ENCODE results near the gene DENND1A.

DENND1A gene

DNA sequence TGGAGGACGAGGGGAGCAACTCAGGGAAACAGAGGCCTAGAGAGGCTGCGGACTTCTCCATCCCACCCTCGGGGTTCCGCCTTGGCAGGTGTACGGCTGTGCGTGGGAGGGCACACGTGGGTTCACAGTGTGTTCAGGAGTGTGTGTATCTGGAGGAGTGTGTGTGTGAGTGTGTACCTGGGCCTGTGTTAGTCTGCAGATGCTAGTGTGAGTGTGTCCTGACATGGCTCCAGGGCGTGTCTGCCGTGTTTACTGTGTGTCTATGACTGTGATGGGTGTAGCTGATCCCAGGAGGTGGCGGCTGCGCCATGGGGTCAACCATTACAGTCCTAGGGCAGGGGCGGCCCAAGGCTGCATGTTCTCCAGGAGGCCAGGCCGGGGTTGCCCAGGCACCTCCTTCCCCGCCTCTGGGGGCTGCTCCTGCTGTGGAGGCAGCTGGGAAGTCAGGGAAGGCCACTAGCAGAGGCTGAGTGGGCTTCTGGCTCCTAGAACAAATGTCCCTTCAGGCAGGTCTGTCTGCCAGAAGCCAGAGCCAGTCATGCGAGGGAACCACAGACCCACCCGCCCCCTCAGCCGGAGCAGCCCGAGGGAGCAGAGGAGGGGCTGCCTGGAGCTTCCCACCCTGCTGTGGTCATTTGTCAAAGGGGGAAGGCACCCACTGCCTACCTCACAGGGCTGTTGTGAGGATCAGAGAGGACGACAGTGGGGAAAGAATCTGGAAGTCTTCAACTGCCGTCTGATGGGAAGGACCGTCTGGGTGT is 552.5 kb downstream of the DENND1A start:
- H3K9me3 ChIP-seq (ENCODE audit: low read depth, low read length): no peaks in the 10 kb centered on the region
- no peak overlapping the region for H3K27ac ChIP-seq
- H3K4me3 ChIP-seq: no peak overlapping the region
- no peak for DNase-seq (ENCODE audit: low read depth, low spot score)
- no peaks in the 10 kb centered on the region for H3K36me3 ChIP-seq (ENCODE audit: insufficient read depth, low read length)
- TF ChIP-seq FOXP2 (optimal IDR thresholded peaks at IDR 0.05; ENCODE audit: control extremely low read depth, extremely low read length, insufficient read depth): no peak
- no peak for TF ChIP-seq EZH2 (IDR thresholded peaks at IDR 0.05)
- no peak overlapping the region for H3K9ac ChIP-seq (ENCODE audit: insufficient read length)

DNA sequence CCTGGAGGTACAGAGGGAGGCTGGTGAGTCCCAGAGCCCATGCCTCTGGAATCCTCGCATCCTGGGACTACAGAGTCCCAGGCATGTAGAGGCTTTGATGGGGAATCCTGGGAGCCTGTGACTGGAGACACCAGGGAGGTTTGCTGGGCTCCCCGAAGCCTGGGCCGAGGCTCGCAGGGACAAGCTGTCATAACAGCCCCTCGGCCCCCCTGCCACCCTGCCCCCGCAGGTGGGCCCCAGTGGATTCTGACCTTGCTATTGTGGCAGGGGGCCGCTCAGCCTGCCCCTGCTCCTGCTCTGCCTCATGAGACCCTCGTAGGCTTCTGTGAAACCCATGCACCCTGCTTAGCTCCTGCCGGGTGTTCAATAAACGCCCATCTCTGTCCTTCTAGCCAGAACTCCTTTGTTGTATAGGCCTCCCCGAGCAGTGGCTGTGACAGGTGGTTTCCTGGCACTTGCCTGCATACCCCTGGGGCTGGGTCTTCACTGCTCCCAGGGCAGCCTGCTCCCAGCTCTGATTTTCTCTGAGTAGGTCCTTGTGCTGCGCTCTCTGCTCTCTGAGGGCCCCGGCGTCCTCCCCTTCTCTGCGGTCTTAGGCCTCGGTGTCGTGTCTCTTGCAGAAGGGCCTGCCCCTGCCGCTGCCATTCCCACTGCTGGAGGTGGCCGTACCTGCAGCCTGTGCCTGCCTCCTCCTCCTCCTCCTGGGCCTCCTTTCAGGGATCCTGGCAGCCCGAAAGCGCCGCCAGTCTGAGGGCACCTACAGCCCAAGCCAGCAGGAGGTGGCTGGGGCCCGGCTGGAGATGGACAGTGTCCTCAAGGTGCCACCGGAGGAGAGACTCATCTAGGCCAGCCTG is 553.5 kb downstream of the DENND1A start:
- Histone ChIP-seq H3K9ac (ENCODE audit: insufficient read length) (no peak overlapping the region), H3K27ac (no peak overlapping the region), H3K4me3 (no peak overlapping the region), H3K9me3 (ENCODE audit: low read depth, low read length) (no peaks in the 10 kb centered on the region), H3K36me3 (ENCODE audit: insufficient read depth, low read length) (no peaks in the 10 kb centered on the region)
- TF ChIP-seq POLR2AphosphoS5 (IDR thresholded peaks at IDR 0.05; ENCODE audit: borderline replicate concordance, low read depth, low read length): no peak
- TF ChIP-seq FOXP2 (optimal IDR thresholded peaks at IDR 0.05; ENCODE audit: control extremely low read depth, extremely low read length, insufficient read depth): no peak
- no peak for TF ChIP-seq EZH2 (IDR thresholded peaks at IDR 0.05)
- DNase-seq (ENCODE audit: low read depth, low spot score): no peak

DNA sequence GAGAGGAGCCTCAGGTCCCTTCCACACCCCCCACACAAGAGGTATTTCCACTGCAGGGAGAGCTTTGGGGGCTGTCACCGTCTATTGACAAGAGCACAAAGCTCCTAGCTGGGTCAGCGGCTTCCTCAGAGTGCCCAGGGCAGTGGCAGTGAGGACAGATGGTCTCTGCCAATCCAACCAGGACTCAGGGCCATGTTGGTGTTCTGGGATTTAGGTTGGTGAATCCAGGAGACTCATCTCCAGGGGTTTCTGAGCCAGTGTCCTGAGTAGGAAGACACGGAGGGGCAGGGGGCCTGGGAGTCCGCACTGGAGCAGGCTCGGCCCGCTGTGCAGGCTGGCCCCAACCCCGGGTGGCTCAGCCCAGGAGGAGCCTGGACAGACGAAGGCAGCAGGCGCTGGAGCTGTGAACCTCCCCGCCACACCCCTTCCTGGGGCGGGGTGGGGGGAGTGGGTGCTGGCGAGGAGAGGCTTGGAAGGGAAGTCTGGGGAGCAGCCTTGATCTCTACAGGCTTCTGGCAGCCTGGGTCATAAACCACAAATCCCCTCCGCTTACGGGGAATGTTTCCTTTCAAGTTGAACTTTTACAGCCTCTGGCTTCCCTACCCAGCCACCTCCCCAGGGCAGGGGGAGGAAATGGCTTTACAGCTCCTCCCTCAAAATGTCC is 554.3 kb downstream of the DENND1A start:
- no peak overlapping the region for H3K9ac ChIP-seq (ENCODE audit: insufficient read length)
- H3K36me3 ChIP-seq (ENCODE audit: insufficient read depth, low read length): no peaks in the 10 kb centered on the region
- H3K4me3 ChIP-seq: no peak overlapping the region
- no peaks in the 10 kb centered on the region for H3K9me3 ChIP-seq (ENCODE audit: low read depth, low read length)
- TF ChIP-seq POLR2AphosphoS5 (IDR thresholded peaks at IDR 0.05; ENCODE audit: borderline replicate concordance, low read depth, low read length): no peak
- no peak for TF ChIP-seq EZH2 (IDR thresholded peaks at IDR 0.05)
- no peak for TF ChIP-seq FOXP2 (optimal IDR thresholded peaks at IDR 0.05; ENCODE audit: control extremely low read depth, extremely low read length, insufficient read depth)
- no peak overlapping the region for H3K27ac ChIP-seq
- no peak for DNase-seq (ENCODE audit: low read depth, low spot score)

DNA sequence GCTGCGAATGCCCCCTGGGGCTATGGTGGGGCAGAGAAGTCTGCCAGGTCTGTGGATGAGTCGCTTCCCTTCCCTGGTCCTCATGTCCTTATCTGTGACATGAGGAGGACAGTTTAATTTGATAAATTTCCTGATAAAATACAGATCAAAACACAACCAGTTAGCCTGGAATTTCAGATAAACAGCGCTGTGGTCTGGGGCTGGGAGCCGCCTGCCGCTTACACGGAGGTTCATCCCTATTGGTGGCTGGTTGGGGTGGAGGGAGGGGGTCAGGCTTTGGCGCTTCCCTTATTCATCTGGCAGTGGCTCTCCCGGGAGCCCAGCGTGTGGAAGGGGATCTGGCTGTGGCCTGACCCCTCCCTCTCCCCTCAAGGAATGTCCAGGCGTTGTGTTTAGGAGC is 556.0 kb downstream of the DENND1A start:
- H3K9ac ChIP-seq (ENCODE audit: insufficient read length): no peak overlapping the region
- no peak for DNase-seq (ENCODE audit: low read depth, low spot score)

DNA sequence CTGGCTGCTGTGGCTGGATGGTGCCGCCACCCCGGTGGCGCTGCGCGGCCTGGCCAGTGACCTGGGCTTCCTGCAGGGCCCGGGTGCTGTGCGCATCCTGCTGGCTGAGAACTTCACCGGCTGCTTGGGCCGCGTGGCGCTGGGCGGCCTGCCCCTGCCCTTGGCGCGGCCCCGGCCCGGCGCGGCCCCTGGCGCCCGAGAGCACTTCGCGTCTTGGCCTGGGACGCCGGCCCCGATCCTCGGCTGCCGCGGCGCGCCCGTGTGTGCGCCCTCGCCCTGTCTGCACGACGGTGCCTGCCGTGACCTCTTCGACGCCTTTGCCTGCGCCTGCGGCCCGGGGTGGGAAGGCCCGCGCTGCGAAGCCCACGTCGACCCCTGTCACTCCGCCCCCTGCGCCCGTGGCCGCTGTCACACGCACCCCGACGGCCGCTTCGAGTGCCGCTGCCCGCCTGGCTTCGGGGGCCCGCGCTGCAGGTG is 556.4 kb downstream of the DENND1A start:
- no peak for DNase-seq (ENCODE audit: low read depth, low spot score)
- no peaks in the 10 kb centered on the region for H3K9me3 ChIP-seq (ENCODE audit: low read depth, low read length)
- H3K27ac ChIP-seq: no peak overlapping the region
- TF ChIP-seq EZH2 (IDR thresholded peaks at IDR 0.05): no peak
- no peak for TF ChIP-seq POLR2AphosphoS5 (IDR thresholded peaks at IDR 0.05; ENCODE audit: borderline replicate concordance, low read depth, low read length)
- no peak for TF ChIP-seq FOXP2 (optimal IDR thresholded peaks at IDR 0.05; ENCODE audit: control extremely low read depth, extremely low read length, insufficient read depth)
- no peak overlapping the region for H3K9ac ChIP-seq (ENCODE audit: insufficient read length)
- no peak overlapping the region for H3K4me3 ChIP-seq
- H3K36me3 ChIP-seq (ENCODE audit: insufficient read depth, low read length): no peaks in the 10 kb centered on the region

More for the DNA sequence above, 556.0 kb downstream of the DENND1A start:
- Histone ChIP-seq H3K27ac (no peak overlapping the region), H3K36me3 (ENCODE audit: insufficient read depth, low read length) (no peaks in the 10 kb centered on the region), H3K9me3 (ENCODE audit: low read depth, low read length) (no peaks in the 10 kb centered on the region), H3K4me3 (no peak overlapping the region)
- TF ChIP-seq POLR2AphosphoS5 (IDR thresholded peaks at IDR 0.05; ENCODE audit: borderline replicate concordance, low read depth, low read length): no peak
- TF ChIP-seq FOXP2 (optimal IDR thresholded peaks at IDR 0.05; ENCODE audit: control extremely low read depth, extremely low read length, insufficient read depth): no peak
- no peak for TF ChIP-seq EZH2 (IDR thresholded peaks at IDR 0.05)

DNA sequence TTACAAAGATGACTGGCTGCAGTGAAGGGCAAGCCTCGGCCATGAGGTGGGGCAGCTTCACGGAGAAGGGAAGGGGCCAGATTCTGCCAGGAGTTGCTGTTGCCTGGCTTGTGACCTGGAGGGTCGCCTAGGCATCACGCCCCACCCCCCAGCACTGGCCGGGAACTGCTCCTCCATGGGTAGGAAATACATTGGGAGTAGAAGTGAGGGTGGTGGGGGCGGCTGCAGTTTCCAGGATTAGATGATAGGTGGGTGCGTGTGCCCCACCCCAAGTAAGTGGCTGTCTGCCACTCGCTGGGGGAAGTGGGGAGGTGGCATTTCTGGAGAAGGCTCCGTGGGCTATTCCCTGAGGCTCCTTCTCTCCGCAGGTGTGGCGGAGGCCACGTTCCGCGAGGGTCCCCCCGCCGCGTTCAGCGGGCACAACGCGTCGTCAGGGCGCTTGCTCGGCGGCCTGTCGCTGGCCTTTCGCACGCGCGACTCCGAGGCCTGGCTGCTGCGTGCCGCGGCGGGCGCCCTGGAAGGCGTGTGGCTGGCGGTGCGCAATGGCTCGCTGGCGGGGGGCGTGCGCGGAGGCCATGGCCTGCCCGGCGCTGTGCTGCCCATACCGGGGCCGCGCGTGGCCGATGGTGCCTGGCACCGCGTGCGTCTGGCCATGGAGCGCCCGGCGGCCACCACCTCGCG is 557.0 kb downstream of the DENND1A start:
- no peaks in the 10 kb centered on the region for H3K36me3 ChIP-seq (ENCODE audit: insufficient read depth, low read length)
- DNase-seq (ENCODE audit: low read depth, low spot score): no peak
- H3K9ac ChIP-seq (ENCODE audit: insufficient read length): no peak overlapping the region
- H3K27ac ChIP-seq: no peak overlapping the region
- no peak for TF ChIP-seq POLR2AphosphoS5 (IDR thresholded peaks at IDR 0.05; ENCODE audit: borderline replicate concordance, low read depth, low read length)
- TF ChIP-seq EZH2 (IDR thresholded peaks at IDR 0.05): no peak
- no peak for TF ChIP-seq FOXP2 (optimal IDR thresholded peaks at IDR 0.05; ENCODE audit: control extremely low read depth, extremely low read length, insufficient read depth)
- H3K4me3 ChIP-seq: no peak overlapping the region
- no peaks in the 10 kb centered on the region for H3K9me3 ChIP-seq (ENCODE audit: low read depth, low read length)

DNA sequence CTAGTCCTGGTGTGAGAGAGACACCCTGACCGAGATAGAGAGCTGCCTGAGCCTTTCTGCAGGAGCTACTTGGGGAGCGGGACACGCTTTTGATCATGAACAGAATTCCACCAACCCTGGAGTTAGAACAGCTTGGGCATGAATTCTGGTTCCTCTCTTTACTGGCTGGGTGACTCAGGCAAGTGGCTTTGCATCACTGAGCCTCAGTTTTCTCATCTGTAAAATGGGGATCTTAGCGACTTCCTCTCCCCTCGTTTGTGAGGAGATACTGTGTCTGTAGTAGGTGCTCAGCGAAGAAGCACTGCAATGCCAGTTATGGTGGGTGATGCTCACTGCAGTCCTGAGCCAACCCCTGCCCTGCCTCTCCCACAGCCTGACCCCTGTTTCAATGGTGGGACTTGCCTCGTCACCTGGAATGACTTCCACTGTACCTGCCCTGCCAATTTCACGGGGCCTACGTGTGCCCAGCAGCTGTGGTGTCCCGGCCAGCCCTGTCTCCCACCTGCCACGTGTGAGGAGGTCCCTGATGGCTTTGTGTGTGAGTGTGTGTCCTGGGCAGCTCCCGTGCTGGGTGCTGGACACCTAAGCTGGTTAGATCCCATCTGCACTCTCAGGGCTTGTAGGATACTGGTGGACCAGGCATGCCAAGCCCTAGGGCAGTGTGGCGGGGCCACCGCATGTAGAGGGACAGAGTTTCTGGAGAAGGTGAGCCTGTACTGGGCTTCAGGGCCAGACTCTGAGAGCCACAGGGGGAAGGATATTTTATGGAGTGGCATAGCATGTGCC is 557.9 kb downstream of the DENND1A start:
- no peak overlapping the region for H3K27ac ChIP-seq
- no peaks in the 10 kb centered on the region for H3K36me3 ChIP-seq (ENCODE audit: insufficient read depth, low read length)
- H3K9me3 ChIP-seq (ENCODE audit: low read depth, low read length): no peaks in the 10 kb centered on the region
- no peak for TF ChIP-seq FOXP2 (optimal IDR thresholded peaks at IDR 0.05; ENCODE audit: control extremely low read depth, extremely low read length, insufficient read depth)
- TF ChIP-seq POLR2AphosphoS5 (IDR thresholded peaks at IDR 0.05; ENCODE audit: borderline replicate concordance, low read depth, low read length): no peak
- H3K9ac ChIP-seq (ENCODE audit: insufficient read length): no peak overlapping the region
- no peak overlapping the region for H3K4me3 ChIP-seq
- no peak for DNase-seq (ENCODE audit: low read depth, low spot score)
